GM21526 (cell line): ENCODE results near the gene WFDC13.
"Not testable (repeated sequence)": the region's sequence is repeated elsewhere in the genome, so short reads cannot be mapped to it uniquely, and the experiment has no call there.

Source experiments
- ATAC-seq: cut with Tn5 transposase; IDR thresholded peaks from one replicate; pipeline ENCODE4 v1.9.1; 2021; ENCODE audit warnings: moderate library complexity; ENCODE audit not compliant: unreplicated experiment, low FRiP score

Gene WFDC13, protein sequence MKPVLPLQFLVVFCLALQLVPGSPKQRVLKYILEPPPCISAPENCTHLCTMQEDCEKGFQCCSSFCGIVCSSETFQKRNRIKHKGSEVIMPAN

DNA sequence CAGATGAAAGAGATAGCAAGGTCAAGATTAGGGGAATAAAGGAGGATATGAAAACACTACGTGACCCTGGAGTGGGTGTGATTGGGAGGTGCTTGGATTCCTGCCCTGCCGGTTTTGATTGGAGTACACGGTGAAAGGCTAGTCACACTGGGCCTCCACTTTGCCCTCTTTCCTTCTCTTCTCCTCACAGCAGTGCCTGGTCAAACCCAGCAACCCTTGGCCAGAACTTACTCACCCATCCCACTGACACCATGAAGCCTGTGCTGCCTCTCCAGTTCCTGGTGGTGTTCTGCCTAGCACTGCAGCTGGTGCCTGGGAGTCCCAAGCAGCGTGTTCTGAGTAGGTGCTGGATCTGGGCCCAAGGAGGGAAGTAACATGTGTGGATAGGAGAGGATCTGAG lies at the start of gene WFDC13:
WFDC13 (plus strand) TSS at position 166 of the 400 bp plus-strand sequence; CDS start at position 252, 86 bp downstream.
- ATAC-seq, result no peak

DNA sequence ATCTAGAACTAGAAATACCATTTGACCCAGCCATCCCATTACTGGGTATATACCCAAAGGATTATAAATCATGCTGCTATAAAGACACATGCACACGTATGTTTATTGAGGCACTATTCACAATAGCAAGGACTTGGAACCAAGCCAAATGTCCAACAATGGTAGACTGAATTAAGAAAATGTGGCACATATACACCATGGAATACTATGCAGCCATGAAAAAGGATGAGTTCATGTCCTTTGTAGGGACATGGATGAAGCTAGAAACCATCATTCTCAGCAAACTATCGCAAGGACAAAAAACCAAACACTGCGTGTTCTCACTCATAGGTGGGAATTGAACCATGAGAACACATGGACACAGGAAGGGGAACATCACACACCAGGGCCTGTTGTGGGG lies 44.8 kb upstream of the WFDC13 start:
- ATAC-seq, result not testable (repeated sequence)

DNA sequence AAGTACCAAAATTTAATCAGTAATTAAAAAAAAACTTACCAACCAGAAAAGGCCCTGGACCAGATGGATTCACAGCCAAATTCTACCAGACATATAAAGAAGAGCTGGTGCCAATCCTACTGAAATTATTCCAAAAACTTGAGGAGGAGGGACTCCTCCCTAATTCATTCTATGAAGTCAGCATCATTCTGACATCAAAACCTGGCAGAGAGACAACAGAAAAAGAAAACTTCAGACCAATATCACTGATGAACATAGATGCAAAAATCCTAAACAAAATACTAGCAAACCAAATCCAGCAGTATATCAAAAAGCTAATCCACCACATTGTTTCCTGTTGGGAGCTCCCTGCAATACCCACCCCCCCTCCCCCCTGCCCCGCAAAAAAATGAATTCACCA lies 31.7 kb upstream of the WFDC13 start, which contains the start of gene WFDC11:
WFDC11 (minus strand) TSS at position 101 of the 400 bp plus-strand sequence. CDS start 19,639 bp downstream, outside the sequence.
- ATAC-seq, result no peak

DNA sequence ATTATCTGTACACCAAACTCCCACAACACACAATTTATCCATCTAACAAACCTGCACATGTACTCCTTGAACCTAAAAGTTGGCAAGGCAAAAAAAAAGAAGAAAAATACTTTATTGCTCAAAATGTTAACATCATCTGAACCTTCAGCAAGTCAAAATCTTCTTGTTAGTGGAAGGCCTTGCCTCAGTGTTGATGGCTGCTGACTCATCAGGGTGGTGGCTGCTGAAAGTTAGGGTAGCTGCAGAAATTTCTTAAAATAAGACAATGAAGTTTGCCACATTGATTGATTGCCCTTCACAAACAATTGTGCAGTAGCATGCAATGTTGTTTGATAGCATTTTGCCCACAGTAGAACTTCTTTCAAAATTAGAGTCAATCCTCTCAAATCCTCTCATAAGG lies 29.1 kb upstream of the WFDC13 start:
- no peak for ATAC-seq

DNA sequence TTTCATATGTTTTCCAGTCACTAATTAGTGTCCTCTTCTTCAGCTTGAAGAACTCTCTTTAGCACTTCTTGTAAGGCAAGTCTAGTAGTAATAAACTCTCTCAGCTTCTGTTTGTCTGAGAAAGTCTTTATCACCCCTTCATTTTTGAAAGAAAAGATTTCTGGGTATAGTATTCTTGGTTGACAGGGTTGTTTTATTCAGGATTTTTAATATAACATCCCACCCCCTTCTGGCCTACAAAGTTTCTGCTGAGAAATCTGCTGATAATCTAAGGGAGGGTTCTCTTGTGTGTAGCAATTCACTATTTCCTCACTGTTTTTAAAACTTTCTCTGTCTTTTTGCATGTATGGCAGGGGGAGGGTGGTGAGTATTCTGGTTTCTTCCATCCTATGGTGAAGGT lies 22.2 kb upstream of the WFDC13 start:
- no peak for ATAC-seq

DNA sequence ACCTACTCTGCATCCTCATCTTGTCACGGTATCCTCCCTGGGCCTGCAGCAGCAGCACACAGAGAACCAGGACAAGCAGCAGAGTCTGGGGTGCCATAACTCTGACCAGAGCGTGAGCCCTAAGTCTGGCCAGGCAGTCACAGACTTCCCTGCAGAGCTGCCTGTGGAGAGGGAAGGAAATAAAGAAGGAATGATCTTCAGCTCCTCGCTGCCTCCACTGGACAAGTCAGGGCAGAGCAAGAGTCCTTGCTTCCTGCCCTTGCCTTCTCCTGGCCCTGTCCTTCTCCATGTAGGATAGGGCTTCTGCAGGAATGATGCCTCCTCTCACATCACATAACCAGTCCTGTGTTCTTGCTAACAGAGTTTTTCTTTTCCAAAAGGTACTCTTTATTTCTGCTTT lies 15.9 kb upstream of the WFDC13 start:
- ATAC-seq, result no peak

DNA sequence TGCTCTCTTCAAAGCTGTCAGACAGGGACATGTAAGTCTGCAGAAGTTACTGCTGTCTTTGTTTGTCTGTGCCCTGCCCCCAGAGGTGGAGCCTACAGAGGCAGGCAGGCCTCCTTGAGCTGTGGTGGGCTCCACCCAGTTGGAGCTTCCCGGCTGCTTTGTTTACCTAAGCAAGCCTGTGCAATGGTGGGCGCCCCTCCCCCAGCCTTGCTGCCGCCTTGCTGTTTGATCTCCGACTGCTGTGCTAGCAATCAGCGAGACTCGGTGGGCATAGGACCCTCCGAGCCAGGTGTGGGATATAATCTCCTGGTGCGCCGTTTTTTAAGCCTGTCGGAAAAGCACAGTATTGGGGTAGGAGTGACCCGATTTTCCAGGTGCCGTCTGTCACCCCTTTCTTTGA lies 8.5 kb upstream of the WFDC13 start:
- not testable (repeated sequence) for ATAC-seq

DNA sequence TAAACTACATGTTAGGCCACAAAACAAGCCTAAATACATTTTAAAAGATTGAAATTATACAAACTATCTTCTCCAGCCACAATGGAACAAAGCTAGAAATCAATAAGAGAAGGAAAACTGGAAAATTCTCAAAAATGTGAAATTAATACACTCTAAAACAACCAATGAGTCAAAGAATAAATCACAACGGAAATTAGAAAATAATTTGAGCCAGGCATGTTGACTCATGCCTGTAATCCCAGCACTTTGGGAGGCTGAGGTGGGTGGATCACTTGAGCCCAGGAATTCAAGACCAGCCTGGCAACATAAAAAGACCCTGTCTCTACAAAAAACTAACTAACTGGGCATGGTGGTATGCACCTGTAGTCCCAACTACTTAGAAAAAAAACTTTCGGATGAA lies 6.3 kb upstream of the WFDC13 start:
- no peak for ATAC-seq

DNA sequence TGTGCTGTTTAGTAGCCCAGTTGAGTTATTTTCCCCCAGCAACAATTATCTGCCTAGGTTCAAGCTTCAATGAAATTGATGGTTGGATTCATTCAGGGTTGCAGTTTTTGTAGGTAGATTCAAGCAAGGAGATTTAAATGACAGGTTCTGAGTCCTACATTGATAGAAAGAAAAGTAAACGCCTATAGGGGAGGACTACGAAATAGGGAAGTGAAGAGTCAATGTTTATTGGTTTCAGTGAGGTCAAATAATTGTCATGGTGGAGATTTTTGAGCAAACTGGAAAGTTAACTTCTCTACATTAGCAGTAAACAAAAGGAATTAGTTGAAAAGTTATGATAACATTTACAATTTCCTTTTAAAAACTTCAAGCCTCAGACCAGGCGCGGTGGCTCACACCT lies 734 bp upstream of the WFDC13 start:
- no peak for ATAC-seq

DNA sequence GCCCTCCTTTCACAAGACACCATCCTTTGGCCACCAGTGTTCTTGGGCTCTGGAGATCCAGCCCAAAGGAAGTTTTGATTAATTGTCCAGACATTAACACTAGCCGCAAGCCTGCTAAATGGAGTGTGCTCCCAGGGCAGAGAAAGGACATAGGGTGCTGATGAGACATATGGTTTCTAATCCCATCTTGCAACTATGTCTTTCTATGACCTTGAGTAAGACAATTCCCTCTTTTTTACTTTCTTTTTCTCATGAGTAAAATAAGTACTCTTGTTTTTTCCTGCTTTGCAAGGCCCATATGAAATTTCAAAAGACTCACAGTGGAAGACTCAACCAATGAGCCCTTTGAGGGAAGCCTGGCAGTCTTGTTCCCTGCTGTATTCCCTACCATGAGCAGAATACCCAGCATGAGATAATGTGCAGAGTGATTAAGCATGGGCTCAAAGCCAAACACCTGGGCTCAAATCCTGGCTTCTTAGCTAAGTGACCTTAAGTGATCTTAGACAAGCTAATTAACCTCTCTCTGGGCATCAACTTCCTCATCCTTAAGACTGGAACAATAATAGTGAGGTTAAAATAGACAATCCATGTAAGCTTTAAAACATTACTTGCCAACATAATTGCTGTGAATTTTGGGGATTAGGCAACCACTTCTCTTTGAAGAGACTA lies 3.3 kb downstream of the WFDC13 start, which contains the start of gene WFDC10B:
WFDC10B (minus strand) TSS at position 51 of the 669 bp plus-strand sequence. CDS start 19,027 bp downstream, outside the sequence.
- no peak for ATAC-seq

DNA sequence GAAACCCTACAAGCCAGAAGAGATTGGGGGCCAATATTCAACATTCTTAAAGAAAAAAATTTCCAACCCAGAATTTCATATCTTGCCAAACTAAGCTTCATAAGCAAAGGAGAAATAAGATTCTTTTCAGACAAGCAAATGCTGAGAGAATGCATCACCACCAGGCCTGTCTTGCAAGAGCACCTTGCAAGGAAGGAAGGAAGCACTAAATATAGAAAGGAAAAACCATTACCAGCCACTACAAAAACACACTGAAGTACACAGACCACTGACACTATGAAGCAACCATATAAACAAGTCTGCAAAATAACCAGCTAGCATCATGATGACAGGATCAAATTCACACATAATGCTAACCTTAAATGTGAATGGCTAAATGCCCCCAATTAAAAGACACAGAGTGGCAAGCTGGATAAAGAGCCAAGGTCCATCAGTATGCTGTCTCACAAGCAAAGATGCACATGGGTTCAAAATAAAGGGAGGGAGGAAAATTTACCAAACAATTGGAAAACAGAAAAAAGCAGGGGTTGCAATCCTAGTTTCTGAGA lies 14.4 kb downstream of the WFDC13 start:
- ATAC-seq, result not testable (repeated sequence)

DNA sequence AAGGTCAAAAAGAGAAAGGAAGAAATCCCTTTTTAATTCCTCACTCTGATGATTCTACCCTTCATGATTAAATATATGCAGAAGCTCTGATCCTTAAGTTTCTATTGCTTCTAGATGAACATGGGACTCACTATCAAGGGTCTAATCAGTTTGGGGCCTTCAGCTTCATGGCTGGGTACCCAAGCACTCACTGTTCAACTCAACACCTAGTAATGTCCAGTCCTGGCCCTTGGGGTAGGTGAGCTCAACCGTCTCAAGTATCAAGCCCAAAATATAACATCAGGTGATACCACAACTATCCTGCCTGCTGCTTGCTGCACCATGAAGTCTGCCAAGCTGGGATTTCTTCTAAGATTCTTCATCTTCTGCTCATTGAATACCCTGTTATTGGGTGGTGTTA lies 20.2 kb downstream of the WFDC13 start, which contains the start of gene SPINT4:
SPINT4 (plus strand) TSS at position 301 of the 400 bp plus-strand sequence; CDS start at position 322, 21 bp downstream.
- no peak for ATAC-seq

DNA sequence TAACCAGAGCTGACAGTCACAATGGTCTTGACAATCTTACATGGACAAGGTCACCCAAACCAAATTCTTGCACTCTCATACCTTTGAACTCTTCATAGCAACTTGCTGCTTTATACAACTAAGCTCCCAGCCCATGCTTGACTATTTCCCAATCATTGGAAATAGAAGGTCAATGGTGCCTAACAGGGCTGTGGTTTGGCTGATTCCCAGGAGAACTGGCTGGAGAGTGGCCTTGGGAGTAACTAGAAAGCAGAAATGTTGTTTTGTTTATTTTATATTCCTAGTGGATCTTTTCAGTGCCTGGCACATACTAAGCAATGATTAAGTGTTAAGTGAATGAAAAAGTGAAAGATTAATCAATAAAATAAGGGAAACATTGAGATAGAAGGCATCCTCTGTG lies 23.3 kb downstream of the WFDC13 start:
- no peak for ATAC-seq

DNA sequence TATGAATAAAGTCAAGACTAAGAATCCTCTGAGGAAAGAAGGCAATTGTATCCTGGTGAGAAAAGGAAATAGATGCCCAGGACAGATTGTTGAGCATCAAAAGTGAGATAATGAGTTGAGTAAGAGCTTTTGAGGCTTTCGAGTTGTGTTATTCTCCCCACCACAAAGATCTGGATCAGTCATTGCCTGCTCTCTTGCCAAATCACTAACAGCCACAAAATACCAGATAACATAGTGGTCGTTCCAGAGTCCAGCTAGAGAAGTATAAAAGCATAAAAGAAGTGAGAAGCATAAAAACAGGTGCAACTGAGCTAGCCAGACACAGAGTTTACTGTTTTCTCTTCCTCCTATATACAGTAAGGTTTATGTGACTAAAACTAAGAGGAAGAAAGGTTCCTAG lies 25.2 kb downstream of the WFDC13 start:
- ATAC-seq, result no peak

DNA sequence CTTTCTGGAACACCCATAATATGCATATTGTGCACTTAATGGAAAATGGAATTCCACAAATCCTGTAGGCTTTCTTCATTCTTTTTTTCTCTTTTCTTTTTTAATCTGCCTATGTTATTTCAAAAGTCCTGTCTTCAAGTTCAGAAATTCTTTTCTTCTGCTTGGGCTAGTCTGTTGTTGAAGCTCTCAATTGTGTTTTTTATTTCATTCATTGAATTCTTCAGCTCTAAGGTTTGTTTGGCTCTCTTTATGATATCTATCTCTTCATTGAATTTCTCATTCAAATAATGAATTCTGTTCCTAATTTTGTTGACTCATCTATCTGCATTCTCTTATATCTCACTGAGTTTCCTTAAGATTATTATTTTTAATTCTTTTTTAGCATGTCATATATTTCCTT lies 30.4 kb downstream of the WFDC13 start:
- ATAC-seq, result no peak

DNA sequence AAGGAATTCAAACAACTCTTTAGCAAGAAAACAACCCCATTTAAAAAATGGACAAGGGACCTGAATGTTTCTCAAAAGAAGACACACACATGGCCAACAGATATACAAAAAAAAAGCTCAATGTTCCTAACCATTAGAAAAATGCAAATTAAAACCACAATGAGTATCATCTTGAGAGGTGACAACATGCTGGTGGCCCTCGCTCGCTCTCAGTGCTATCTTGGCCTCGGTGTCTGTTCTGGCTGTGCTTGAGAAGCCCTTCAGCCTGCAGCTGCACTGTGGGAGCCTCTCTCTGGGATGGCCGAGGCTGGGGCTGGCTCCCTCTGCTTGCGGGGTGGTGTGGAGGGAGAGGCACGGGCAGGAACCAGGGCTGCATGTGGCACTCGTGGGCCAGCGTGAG lies 33.7 kb downstream of the WFDC13 start:
- no peak for ATAC-seq

DNA sequence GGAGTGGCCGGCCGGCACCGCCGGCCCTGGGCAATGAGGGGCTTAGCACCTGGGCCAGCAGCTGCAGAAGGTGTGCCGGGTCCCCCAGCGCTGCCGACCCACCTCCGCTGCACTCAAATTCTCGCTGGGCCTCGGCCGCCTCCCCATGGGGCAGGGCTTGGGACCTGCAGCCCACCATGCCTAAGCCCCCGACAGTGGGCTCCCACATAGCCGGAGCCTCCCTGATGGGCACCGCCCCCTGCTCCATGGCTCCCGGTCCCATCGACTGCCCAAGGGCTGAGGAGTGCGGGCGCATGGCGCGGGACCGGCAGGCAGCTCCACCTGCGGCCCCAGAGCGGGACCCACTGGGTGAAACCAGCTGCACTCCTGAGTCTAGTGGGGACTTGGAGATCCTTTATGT lies 34.1 kb downstream of the WFDC13 start:
- no peak for ATAC-seq

DNA sequence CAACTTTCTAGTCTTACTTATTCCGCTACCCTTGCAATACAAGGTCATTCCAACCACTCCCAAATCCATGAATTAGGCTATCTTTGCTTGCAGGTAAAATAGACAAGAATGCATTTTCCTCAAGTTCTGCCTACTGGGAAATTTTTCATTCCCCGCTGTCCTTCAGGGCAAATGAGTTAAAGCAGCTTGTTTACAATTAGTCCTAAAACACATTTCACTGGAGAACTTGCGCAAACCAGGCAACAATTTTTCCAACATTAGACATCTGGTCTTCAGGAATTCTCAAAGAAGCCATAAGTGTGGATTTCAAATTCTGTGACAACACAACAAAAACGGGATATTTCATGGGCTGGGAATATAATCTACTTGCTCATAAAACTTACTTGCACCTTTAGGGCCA lies 40.8 kb downstream of the WFDC13 start:
- no peak for ATAC-seq

DNA sequence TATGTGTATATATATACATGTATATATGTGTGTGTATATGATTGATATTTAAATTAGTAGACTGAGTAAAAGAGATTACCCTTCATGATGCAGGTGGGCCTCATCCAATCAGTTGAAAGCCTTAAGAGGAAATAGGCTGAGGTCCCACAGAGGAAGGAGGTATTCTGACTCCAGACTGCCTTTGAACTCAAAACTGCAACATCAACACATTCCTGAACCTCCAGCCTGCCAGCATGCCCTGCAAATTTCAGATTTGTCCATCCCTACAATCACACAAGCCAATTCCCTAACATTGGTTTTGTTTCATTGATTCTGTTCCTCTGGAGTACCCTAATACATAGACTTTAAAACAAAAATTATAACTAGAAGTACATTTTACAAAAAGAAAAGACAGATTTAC lies 43.2 kb downstream of the WFDC13 start:
- ATAC-seq, result no peak

DNA sequence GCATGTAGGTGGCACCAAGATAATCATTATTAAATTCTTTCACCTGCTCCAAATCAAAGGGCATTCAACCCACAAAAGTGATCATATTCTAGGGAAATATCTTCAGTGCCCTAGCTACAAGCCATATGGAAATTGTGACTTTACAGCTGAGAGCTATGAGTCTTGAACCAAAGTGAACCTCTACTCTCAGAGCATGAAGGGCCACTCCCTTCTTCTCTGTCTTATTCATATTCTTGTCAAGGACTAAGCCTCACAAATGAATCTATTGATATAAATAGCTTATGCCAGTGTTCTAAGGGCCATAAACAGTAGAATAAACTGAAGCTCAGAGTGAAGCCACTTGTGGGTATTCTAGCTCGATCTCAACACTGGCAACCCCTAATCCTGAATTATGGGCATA lies 49.9 kb downstream of the WFDC13 start:
- no peak for ATAC-seq

DNA sequence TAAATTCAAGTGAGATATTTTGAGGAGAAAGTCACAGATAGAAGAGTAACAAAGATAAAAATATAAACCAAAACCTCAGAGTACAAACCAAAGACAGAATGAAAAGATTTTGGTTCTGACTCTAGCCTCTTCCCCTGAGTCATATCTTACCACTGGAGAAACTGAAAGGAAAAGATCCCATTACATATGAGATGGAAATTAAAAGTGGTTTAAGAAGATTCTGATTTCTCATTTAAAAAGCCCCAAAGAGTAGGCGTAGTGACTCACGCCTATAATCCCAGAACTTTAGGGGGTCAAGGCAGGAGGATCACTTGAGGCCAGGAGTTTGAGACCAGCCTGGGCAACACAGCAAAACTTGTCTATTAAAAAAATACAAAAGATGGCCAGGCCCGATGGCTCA lies 50.9 kb downstream of the WFDC13 start:
- ATAC-seq, result no peak

DNA sequence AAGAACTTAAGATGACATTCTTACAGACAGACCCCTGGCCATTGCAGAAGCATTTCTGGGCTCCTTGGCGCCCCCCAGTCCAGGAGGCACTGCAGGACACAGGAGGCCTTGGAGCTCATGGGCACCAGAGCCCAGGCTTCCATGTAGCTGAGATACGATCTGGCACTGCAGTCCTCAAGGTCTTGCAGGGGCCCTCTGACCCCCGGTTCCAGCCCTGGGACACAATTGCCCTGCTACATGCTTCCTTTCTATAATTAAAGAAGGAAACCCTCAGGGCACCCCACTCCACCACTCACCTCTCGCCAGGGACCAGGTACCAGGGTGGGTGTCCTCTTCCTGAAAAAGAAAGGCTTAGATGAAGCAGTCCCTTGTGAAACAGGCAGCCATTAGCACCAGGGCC lies 56.3 kb downstream of the WFDC13 start:
- ATAC-seq, result no peak
